Activated CD8-positive, alpha-beta memory T cell treated with anti-CD3 and anti-CD28 coated beads, Interleukin-2, amount 50 U/mL, for 24 hours (primary cell): ENCODE results near the gene CTRL.

Source experiments
- DNase-seq: peaks from one replicate; pipeline ENCODE4 v3.0.0-alpha.2; 2020; ENCODE audit errors: extremely low read depth

Gene CTRL

GRCh38 chr16:67963292-67963661, 31.6 kb upstream of the CTRL start:
- no peak for DNase-seq

GRCh38 chr16:67962135-67962534, 30.5 kb upstream of the CTRL start:
- DNase-seq: no peak

- no peak for DNase-seq
These were observed 29.9 kb upstream of the CTRL start for GRCh38 chr16:67961551-67961957.

GRCh38 chr16:67959536-67960329, 28.1 kb upstream of the CTRL start:
- no peak for DNase-seq

- DNase-seq: no peak
These were observed 26.0 kb upstream of the CTRL start for GRCh38 chr16:67957622-67958021.

GRCh38 chr16:67954421-67955196, 22.9 kb upstream of the CTRL start:
- no peak for DNase-seq

GRCh38 chr16:67953641-67954375, 22.1 kb upstream of the CTRL start:
- no peak for DNase-seq

- no peak for DNase-seq
These were observed 19.8 kb upstream of the CTRL start for GRCh38 chr16:67951485-67951884.

GRCh38 chr16:67950335-67950843, 18.7 kb upstream of the CTRL start:
- no peak for DNase-seq

- no peak for DNase-seq
These were observed 18.0 kb upstream of the CTRL start for GRCh38 chr16:67949645-67950044.

GRCh38 chr16:67948015-67948414, 16.4 kb upstream of the CTRL start:
- no peak for DNase-seq

GRCh38 chr16:67946966-67947558, 15.4 kb upstream of the CTRL start:
- DNase-seq: no peak

GRCh38 chr16:67946128-67946569, 14.5 kb upstream of the CTRL start:
- no peak for DNase-seq

- no peak for DNase-seq
These were observed 13.8 kb upstream of the CTRL start for GRCh38 chr16:67945392-67945933.

GRCh38 chr16:67944690-67945391, 13.2 kb upstream of the CTRL start:
- no peak for DNase-seq

- no peak for DNase-seq
These were observed 12.2 kb upstream of the CTRL start, which contains the start of gene LCAT for GRCh38 chr16:67943619-67944504. Gene LCAT, minus strand, starts transcription at chr16:67944120. Its CDS starts 19 bp downstream, at chr16:67944101.

- no peak for DNase-seq
These were observed 11.6 kb upstream of the CTRL start for GRCh38 chr16:67943256-67943618.

- no peak for DNase-seq
These were observed 11.0 kb upstream of the CTRL start for GRCh38 chr16:67942510-67943255.

- no peak for DNase-seq
These were observed 10.5 kb upstream of the CTRL start for GRCh38 chr16:67942200-67942509.
